Measurements from ENCODE around the gene NHERF2.
A peak's percentile ranks its signal among the peaks of the same experiment; 100 is the strongest.

Gene NHERF2

DNA sequence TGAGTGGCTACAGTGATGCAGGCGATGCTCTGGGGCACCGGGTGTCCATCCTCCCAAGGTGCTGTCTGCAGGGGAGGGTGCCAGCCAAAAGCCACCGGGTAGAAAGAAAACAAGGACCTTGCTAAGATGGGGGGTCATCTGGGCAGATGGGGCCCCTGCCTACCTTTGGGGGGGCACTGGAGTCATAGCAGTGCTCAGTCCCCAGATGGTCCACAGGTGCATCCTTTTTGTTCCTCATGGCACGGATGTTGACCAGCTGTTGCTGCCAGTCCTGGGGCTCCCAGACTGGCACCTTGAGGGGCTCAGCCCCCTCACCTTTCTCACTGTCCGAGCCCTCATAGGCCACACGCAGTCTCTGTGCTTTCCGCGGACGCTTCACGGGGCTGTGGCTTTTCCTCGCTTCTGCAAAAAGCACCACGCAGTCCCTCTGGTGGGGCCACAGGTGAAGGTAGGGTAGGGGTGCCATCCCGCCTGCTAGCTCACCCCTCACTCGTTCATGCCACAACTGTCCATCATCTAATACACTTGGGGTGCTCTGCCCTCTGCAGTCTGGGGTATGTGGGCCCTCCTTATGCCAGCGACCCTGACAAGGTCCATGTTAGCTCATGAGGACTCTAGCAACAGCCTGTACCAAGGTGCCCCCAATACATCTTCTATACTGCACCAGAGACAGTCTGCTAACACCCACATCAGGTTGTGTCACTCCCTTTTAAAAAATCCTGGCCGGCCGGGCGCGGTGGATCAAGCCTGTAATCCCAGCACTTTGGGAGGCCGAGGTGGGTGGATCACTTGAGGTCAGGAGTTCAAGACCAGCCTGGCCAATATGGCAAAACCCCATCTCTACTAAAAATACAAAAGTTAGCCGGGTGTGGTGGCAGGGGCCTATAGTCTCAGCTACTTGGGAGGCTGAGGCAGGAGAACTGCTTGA is 19.5 kb downstream of the NHERF2 start:
- DNase-seq (ENCODE audit: low read depth) = no peak
- TF ChIP-seq, protein P1, sequence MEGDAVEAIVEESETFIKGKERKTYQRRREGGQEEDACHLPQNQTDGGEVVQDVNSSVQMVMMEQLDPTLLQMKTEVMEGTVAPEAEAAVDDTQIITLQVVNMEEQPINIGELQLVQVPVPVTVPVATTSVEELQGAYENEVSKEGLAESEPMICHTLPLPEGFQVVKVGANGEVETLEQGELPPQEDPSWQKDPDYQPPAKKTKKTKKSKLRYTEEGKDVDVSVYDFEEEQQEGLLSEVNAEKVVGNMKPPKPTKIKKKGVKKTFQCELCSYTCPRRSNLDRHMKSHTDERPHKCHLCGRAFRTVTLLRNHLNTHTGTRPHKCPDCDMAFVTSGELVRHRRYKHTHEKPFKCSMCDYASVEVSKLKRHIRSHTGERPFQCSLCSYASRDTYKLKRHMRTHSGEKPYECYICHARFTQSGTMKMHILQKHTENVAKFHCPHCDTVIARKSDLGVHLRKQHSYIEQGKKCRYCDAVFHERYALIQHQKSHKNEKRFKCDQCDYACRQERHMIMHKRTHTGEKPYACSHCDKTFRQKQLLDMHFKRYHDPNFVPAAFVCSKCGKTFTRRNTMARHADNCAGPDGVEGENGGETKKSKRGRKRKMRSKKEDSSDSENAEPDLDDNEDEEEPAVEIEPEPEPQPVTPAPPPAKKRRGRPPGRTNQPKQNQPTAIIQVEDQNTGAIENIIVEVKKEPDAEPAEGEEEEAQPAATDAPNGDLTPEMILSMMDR (conservative IDR thresholded peaks at IDR 0.05; ENCODE audit: low read depth, low read length) = no peak
- no peak overlapping the region for H3K4me3 ChIP-seq (ENCODE audit: low read length)

DNA sequence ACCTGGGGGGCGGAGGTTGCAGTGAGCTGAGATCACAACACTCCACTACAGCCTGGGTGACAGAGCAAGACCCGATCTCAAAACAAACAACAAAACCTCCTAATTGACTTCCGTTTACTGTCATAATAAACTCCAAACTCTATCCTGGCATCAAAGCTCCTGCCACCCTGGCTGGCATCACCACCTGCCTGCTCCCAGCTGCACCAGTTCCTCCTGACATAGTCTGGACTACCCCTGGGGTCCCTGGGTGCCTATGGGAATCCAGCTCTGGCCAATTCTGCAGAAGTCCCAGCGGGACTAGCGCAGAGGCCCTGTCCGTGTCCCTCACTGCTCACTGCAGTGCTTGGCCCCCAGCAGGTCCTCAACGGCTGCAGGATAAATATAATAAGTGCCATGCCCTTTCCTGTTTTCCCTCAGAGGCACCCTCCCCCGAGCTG is 20.2 kb downstream of the NHERF2 start:
- no peak for DNase-seq (ENCODE audit: low read depth)
- TF ChIP-seq, protein P1 (conservative IDR thresholded peaks at IDR 0.05; ENCODE audit: low read depth, low read length) = no peak
- H3K4me3 ChIP-seq (ENCODE audit: low read length) = peak overlapping the region; percentile 80

DNA sequence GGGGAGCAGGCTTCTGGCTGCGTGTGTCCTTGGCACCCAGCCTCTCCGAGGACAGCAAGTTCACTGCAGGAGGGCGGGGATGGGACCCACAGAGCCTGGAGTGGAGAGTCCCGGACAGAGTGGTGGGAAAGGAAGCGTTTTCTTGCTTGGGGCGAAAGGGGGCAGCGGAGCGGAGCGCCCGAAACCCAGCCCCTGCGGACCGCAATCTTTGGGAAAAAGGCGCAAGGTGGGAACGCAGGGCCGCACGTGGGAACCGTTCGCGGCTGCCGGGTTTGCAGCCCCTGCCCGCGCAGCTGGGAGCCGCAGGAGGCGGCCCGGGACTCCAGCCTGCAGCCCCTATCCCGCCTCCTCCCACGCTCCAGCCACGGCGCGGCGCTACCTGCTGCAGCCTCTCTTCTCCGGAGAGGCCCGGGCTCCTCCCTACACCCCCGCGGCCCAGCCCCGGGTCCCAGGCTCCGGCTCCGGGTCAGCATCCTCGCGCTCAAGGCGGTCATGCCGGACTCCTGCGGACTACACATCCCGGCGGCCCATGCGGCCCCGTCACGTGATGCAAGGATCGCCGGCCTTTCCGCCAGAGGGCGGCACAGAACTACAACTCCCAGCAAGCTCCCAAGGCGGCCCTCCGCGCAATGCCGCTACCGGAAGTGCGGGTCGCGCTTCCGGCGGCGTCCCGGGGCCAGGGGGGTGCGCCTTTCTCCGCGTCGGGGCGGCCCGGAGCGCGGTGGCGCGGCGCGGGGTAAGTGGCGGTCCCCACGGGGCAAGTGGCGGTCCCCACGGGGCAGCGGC is 20.8 kb downstream of the NHERF2 start, which contains the start of the genes NTHL1 and TSC2:
NTHL1 (minus strand) TSS at position 505 of the 786 bp plus-strand sequence; CDS start at position 494, 11 bp downstream.
TSC2 (plus strand) TSS at position 656 of the 786 bp plus-strand sequence. CDS start 631 bp downstream, outside the sequence.
- TF ChIP-seq, protein P1 (conservative IDR thresholded peaks at IDR 0.05; ENCODE audit: low read depth, low read length) = peak; percentile 38
- peak within 1 kb of the TSS; percentile 80 for H3K4me3 ChIP-seq (ENCODE audit: low read length)
- DNase-seq (ENCODE audit: low read depth) = peak; percentile 81

DNA sequence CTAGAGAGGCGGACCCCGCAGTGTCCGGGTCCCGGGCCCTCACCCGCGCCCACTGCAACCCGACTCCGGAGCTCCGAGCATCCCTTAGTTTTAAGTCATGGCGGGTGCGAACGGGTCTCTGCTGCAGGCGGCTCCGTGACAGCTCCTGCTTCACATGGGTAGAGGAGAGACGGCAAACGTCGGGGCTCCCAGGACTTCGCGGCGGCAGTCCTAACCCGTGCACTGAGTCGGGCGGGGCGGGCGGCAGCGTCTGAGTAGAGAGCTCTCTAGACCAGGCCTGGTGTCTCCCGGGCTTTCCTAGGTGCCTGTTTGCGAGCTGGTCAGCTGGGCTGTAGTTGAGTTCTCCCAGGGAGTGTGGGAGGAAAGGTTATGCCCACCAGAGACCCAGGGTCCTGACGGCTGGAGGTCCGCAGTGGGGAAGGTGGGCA is 21.4 kb downstream of the NHERF2 start:
- no peak for DNase-seq (ENCODE audit: low read depth)
- TF ChIP-seq, protein P1 (conservative IDR thresholded peaks at IDR 0.05; ENCODE audit: low read depth, low read length) = no peak
- peak overlapping the region; percentile 80 for H3K4me3 ChIP-seq (ENCODE audit: low read length)

DNA sequence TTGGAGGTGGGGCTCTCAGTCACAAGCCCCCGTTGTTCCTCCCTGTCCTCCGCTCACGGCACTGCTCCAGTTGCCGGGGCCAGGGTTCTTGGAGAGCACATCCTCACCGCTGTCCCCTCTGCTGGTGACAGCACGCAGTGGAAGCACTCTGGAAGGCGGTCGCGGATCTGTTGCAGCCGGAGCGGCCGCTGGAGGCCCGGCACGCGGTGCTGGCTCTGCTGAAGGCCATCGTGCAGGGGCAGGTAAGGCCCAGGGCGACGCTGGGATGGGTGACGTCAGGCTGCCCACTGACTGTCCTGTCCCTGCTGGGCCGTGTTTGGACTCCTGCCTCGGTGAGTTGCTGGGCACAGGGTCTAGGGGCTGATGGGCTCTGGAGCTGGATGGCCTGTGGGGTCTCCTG is 26.5 kb downstream of the NHERF2 start:
- H3K4me3 ChIP-seq (ENCODE audit: low read length) = no peak overlapping the region
- no peak for DNase-seq (ENCODE audit: low read depth)
- TF ChIP-seq, protein P1 (conservative IDR thresholded peaks at IDR 0.05; ENCODE audit: low read depth, low read length) = no peak

DNA sequence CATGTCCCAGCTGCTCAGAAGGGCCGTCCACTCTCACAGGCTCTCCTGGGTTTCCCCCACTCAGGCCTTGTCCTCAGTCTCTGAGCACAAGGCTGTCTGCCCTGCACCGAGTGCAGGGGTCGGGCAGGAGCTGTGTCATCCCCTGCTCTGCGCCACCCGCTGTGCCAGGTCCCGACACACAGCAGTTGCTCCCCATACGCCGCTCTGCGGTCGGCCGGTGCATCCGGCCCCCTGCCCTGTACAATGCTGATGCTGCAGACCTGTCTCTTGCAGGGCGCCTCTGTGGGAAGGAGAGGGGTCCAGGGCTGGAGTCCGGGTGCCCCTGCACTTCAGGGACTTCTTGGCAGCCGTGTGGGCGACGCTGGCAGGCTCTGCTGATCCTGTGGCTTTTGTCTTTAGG is 27.2 kb downstream of the NHERF2 start:
- TF ChIP-seq, protein P1 (conservative IDR thresholded peaks at IDR 0.05; ENCODE audit: low read depth, low read length) = no peak
- no peak overlapping the region for H3K4me3 ChIP-seq (ENCODE audit: low read length)
- no peak for DNase-seq (ENCODE audit: low read depth)
